ENCODE measurements around the gene CDHR5. TPM values are rescaled to one million over a fixed set of nuclear protein-coding genes. Genes with fewer than 3 reads are reported as not detected.
A peak's percentile ranks its signal among the peaks of the same experiment; 100 is the strongest.

The CDHR5 gene
- total RNA-seq, 3 donors from 2014 or later (not counting 1 experiment from before 2014, with no cell fraction given) = not detected

GRCh38 chr11:637593-638521, 13.1 kb upstream of the CDHR5 start:
- peaks cover 5 to 19% of the 10 kb centered on the region in 2 donors for H3K4me1 Mint-ChIP-seq
- H3K36me3 Mint-ChIP-seq = no peaks in the 10 kb centered on the region
- no peak for ATAC-seq
- H3K27me3 Mint-ChIP-seq (ENCODE audit: low read depth in 2 of 2) = peaks cover 8 to 24% of the 10 kb centered on the region in 2 donors
- DNase-seq = peak in 1 of 2 donors; percentile 7
- peak overlapping the region; percentile 57 for H3K4me3 Mint-ChIP-seq
- Histone ChIP-seq H3K4me3 (ENCODE audit: low read length) (no peak overlapping the region), H3K27me3 (ENCODE audit: control insufficient read depth, insufficient read depth, low read length) (peaks cover 16% of the 10 kb centered on the region), H3K9me3 (ENCODE audit: control insufficient read depth, insufficient read depth, low read length) (peaks cover 4% of the 10 kb centered on the region), H3K36me3 (ENCODE audit: control insufficient read depth, insufficient read depth, low read length) (peaks cover 2% of the 10 kb centered on the region), H3K27ac (ENCODE audit: low read length) (no peak overlapping the region), H3K4me1 (ENCODE audit: control insufficient read depth, insufficient read depth, low read length) (peaks cover 21% of the 10 kb centered on the region)
- WGBS (ENCODE audit: insufficient coverage) = 33% methylated on average over 54 of the region's 55 CpGs
- intact Hi-C loops (cut with micrococcal nuclease) = no loop called here
- no peak for TF ChIP-seq CTCF (IDR thresholded peaks at IDR 0.05)
- H3K27ac Mint-ChIP-seq = peak overlapping the region in 1 of 2 donors; percentile 47
- H3K9me3 Mint-ChIP-seq = no peaks in the 10 kb centered on the region

- H3K4me3 Mint-ChIP-seq = peak overlapping the region; percentile 57
- H3K27ac Mint-ChIP-seq = no peak overlapping the region
- Histone ChIP-seq H3K4me1 (ENCODE audit: control insufficient read depth, insufficient read depth, low read length) (peaks cover 18% of the 10 kb centered on the region), H3K9me3 (ENCODE audit: control insufficient read depth, insufficient read depth, low read length) (no peaks in the 10 kb centered on the region), H3K4me3 (ENCODE audit: low read length) (no peak overlapping the region), H3K27me3 (ENCODE audit: control insufficient read depth, insufficient read depth, low read length) (peaks cover 16% of the 10 kb centered on the region), H3K27ac (ENCODE audit: low read length) (no peak overlapping the region), H3K36me3 (ENCODE audit: control insufficient read depth, insufficient read depth, low read length) (no peaks in the 10 kb centered on the region)
- intact Hi-C loops (cut with micrococcal nuclease) = no loop called here
- TF ChIP-seq CTCF (IDR thresholded peaks at IDR 0.05) = no peak
- H3K36me3 Mint-ChIP-seq = no peaks in the 10 kb centered on the region
- no peaks in the 10 kb centered on the region for H3K9me3 Mint-ChIP-seq
- ATAC-seq = no peak
- peaks cover 8 to 24% of the 10 kb centered on the region in 2 donors for H3K27me3 Mint-ChIP-seq (ENCODE audit: low read depth in 2 of 2)
- H3K4me1 Mint-ChIP-seq = peaks cover 5 to 14% of the 10 kb centered on the region in 2 donors
- 2% methylated on average over 34 of the region's 34 CpGs for WGBS (ENCODE audit: insufficient coverage)
- peak in 1 of 2 donors; percentile 20 for DNase-seq
Observed at GRCh38 chr11:637333-637592, 12.5 kb upstream of the CDHR5 start.

- no peak within 1 kb of the TSS for H3K27ac ChIP-seq (ENCODE audit: low read length)
- H3K27ac Mint-ChIP-seq = peak within 1 kb of the TSS in 1 of 2 donors; percentile 47
- DNase-seq = peak in 1 of 2 donors; percentile 14
Observed at GRCh38 chr11:636511-637332, 12.0 kb upstream of the CDHR5 start, which contains the start of gene DRD4. Gene DRD4 (plus strand): TSS chr11:637269. CDS start chr11:637305, 36 bp downstream.

More at GRCh38 chr11:636511-637332, 12.0 kb upstream of the CDHR5 start, which contains the start of gene DRD4:
- Mint-ChIP-seq H3K27me3 (ENCODE audit: low read depth in 2 of 2) (peaks cover 8 to 24% of the 10 kb centered on the region in 2 donors), H3K9me3 (no peaks in the 10 kb centered on the region), H3K4me3 (peak within 1 kb of the TSS; percentile 57), H3K4me1 (peaks cover 5 to 14% of the 10 kb centered on the region in 2 donors), H3K36me3 (no peaks in the 10 kb centered on the region)
- intact Hi-C loops (cut with micrococcal nuclease) = no loop called here
- ATAC-seq = peak in 2 of 3 donors; percentile 42 to 49
- H3K4me3 ChIP-seq (ENCODE audit: low read length) = no peak within 1 kb of the TSS
- peaks cover 16% of the 10 kb centered on the region for H3K27me3 ChIP-seq (ENCODE audit: control insufficient read depth, insufficient read depth, low read length)
- WGBS (ENCODE audit: insufficient coverage) = 16% methylated on average over 100 of the region's 100 CpGs
- peaks cover 18% of the 10 kb centered on the region for H3K4me1 ChIP-seq (ENCODE audit: control insufficient read depth, insufficient read depth, low read length)
- no peaks in the 10 kb centered on the region for H3K36me3 ChIP-seq (ENCODE audit: control insufficient read depth, insufficient read depth, low read length)
- H3K9me3 ChIP-seq (ENCODE audit: control insufficient read depth, insufficient read depth, low read length) = no peaks in the 10 kb centered on the region
- TF ChIP-seq CTCF (IDR thresholded peaks at IDR 0.05) = no peak

Data from natural killer cell (primary cell).